Measurements from ENCODE around the gene BRSK1. TPM values are rescaled to one million over a fixed set of nuclear protein-coding genes. Genes with fewer than 3 reads are reported as not detected.

BRSK1 gene
- total and polyA plus RNA-seq, 9 donors = 1.9 to 11.3 (median 4.8) TPM

- Histone ChIP-seq H3K27ac (peak overlapping the region; percentile 37 to 47), H3K4me1 (ENCODE audit: insufficient read depth) (peaks cover 4% of the 10 kb centered on the region), H3K36me3 (no peaks in the 10 kb centered on the region), H3K27me3 (no peaks in the 10 kb centered on the region), H3K4me3 (no peak overlapping the region), H3K9me3 (no peaks in the 10 kb centered on the region)
- intact Hi-C loops (cut with DNase I) = no loop called here
- DNase-seq = peak in 3 of 5 donors; percentile 42 to 54 (median 50)
- WGBS, 3 donors = 19 to 42% (median 28%) methylated on average over 47 of the region's 47 CpGs
- no peak for TF ChIP-seq CTCF (IDR thresholded peaks at IDR 0.05)
- no peak for TF ChIP-seq POLR2A (IDR thresholded peaks at IDR 0.05)
- no peak for TF ChIP-seq EP300 (IDR thresholded peaks at IDR 0.05)
These were observed 29.1 kb downstream of the BRSK1 start for GRCh38 chr19:55312621-55313512.

GRCh38 chr19:55314396-55314795, 30.6 kb downstream of the BRSK1 start:
- Histone ChIP-seq H3K4me1 (ENCODE audit: insufficient read depth) (peaks cover 4% of the 10 kb centered on the region), H3K27ac (no peak overlapping the region), H3K9me3 (no peaks in the 10 kb centered on the region), H3K27me3 (no peaks in the 10 kb centered on the region), H3K4me3 (no peak overlapping the region), H3K36me3 (no peaks in the 10 kb centered on the region)
- DNase-seq = no peak
- intact Hi-C loops (cut with DNase I) = no loop called here
- 88 to 96% (median 92%) methylated on average over 8 of the region's 8 CpGs for WGBS, 3 donors
- no peak for TF ChIP-seq POLR2A (IDR thresholded peaks at IDR 0.05)
- TF ChIP-seq EP300 (IDR thresholded peaks at IDR 0.05) = no peak
- no peak for TF ChIP-seq CTCF (IDR thresholded peaks at IDR 0.05)

GRCh38 chr19:55315956-55316525, 32.2 kb downstream of the BRSK1 start:
- Histone ChIP-seq H3K9me3 (no peaks in the 10 kb centered on the region), H3K36me3 (no peaks in the 10 kb centered on the region), H3K4me3 (no peak overlapping the region), H3K4me1 (ENCODE audit: insufficient read depth) (peaks cover 4% of the 10 kb centered on the region), H3K27me3 (no peaks in the 10 kb centered on the region), H3K27ac (no peak overlapping the region)
- 86 to 91% (median 87%) methylated on average over 13 of the region's 13 CpGs for WGBS, 3 donors
- intact Hi-C loops (cut with DNase I) = no loop called here
- no peak for TF ChIP-seq EP300 (IDR thresholded peaks at IDR 0.05)
- no peak for TF ChIP-seq POLR2A (IDR thresholded peaks at IDR 0.05)
- no peak for TF ChIP-seq CTCF (IDR thresholded peaks at IDR 0.05)
- DNase-seq = no peak

- Histone ChIP-seq H3K4me3 (no peak overlapping the region), H3K4me1 (ENCODE audit: insufficient read depth) (peaks cover 4% of the 10 kb centered on the region), H3K27ac (no peak overlapping the region), H3K27me3 (no peaks in the 10 kb centered on the region), H3K36me3 (no peaks in the 10 kb centered on the region), H3K9me3 (no peaks in the 10 kb centered on the region)
- no peak for TF ChIP-seq CTCF (IDR thresholded peaks at IDR 0.05)
- TF ChIP-seq POLR2A (IDR thresholded peaks at IDR 0.05) = no peak
- TF ChIP-seq EP300 (IDR thresholded peaks at IDR 0.05) = no peak
- intact Hi-C loops (cut with DNase I) = no loop called here
- DNase-seq = no peak
- 84 to 89% (median 88%) methylated on average over 8 of the region's 8 CpGs for WGBS, 3 donors
These were observed 32.8 kb downstream of the BRSK1 start for GRCh38 chr19:55316646-55317045.
